PFSK-1 (cell line): Measurements from ENCODE around the gene PRSS21.

ENCODE experiments used
- POLR2AphosphoS5 ChIP-seq: IDR thresholded peaks from 2 replicates; pipeline ENCODE4 v1.6.1; 2012; ENCODE audit warnings: low read depth, mild to moderate bottlenecking, control low read depth, low read length, moderate library complexity
- SIN3A ChIP-seq: IDR thresholded peaks from 2 replicates; pipeline ENCODE4 v1.6.1; 2012; ENCODE audit warnings: mild to moderate bottlenecking, low read length, moderate library complexity, borderline replicate concordance; ENCODE audit not compliant: insufficient read depth
- TAF1 ChIP-seq: IDR thresholded peaks from 2 replicates; pipeline ENCODE4 v1.6.1; 2012; ENCODE audit warnings: low read length, control low read depth, borderline replicate concordance; ENCODE audit not compliant: insufficient read depth
- TF ChIP-seq, protein P1 (sequence below), 2 experiments: IDR thresholded peaks; 2 replicates each; pipeline versions ENCODE4 v1.6.1 to v1.8.0; 2011 to 2012; ENCODE audit warnings: low read depth in 2 of 2, low read length in 2 of 2, control low read depth in 1 of 2, inconsistent platforms in 1 of 2, mild to moderate bottlenecking in 1 of 2, moderate library complexity in 1 of 2; ENCODE audit not compliant: insufficient read depth in 1 of 2

DNA sequence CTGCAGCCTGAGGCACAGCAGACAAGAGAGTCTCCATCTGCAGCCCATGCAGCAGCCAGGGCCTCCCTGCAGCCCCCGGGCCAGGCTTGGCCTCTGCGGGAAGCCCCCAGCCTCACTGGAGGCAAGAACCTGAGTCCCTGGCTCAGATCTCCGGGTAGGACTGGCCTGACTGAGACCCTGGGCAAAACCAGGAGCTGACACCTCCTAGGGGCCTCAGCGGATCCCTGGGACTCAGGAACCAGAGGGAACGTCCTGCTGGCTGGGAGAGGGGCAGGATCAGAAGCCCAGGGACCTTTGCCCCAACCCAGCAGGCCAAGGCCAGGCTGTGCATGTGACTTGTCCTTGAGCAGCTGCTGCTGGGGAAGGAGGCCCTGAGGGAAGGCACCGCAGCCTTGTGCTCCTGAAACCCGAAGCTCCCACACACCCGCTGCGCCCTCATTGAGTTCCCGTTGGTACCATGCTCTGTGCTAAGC lies 1.7 kb upstream of the PRSS21 start:
- TF ChIP-seq TAF1: no peak
- no peak for TF ChIP-seq POLR2AphosphoS5
- TF ChIP-seq, protein P1, sequence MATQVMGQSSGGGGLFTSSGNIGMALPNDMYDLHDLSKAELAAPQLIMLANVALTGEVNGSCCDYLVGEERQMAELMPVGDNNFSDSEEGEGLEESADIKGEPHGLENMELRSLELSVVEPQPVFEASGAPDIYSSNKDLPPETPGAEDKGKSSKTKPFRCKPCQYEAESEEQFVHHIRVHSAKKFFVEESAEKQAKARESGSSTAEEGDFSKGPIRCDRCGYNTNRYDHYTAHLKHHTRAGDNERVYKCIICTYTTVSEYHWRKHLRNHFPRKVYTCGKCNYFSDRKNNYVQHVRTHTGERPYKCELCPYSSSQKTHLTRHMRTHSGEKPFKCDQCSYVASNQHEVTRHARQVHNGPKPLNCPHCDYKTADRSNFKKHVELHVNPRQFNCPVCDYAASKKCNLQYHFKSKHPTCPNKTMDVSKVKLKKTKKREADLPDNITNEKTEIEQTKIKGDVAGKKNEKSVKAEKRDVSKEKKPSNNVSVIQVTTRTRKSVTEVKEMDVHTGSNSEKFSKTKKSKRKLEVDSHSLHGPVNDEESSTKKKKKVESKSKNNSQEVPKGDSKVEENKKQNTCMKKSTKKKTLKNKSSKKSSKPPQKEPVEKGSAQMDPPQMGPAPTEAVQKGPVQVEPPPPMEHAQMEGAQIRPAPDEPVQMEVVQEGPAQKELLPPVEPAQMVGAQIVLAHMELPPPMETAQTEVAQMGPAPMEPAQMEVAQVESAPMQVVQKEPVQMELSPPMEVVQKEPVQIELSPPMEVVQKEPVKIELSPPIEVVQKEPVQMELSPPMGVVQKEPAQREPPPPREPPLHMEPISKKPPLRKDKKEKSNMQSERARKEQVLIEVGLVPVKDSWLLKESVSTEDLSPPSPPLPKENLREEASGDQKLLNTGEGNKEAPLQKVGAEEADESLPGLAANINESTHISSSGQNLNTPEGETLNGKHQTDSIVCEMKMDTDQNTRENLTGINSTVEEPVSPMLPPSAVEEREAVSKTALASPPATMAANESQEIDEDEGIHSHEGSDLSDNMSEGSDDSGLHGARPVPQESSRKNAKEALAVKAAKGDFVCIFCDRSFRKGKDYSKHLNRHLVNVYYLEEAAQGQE (IDR thresholded peaks at IDR 0.05; ENCODE audit: insufficient read depth in 1 of 2, low read depth in 2 of 2, low read length in 2 of 2): no peak
- no peak for TF ChIP-seq SIN3A
